Neural crest cell (in vitro differentiated cells): ENCODE measurements around the gene GRIK3. TPM values are rescaled to one million over a fixed set of nuclear protein-coding genes. Genes with fewer than 3 reads are reported as not detected.

Source experiments
- DNase-seq: peaks from one replicate; pipeline ENCODE4 v3.0.0; 2021; ENCODE audit warnings: low read depth, mixed read lengths, low spot score
- H3K27ac Mint-ChIP-seq: one replicate; pipeline ENCODE4 v1.8.0; 2021; ENCODE audit warnings: mild to moderate bottlenecking, mixed read lengths; ENCODE audit not compliant: unreplicated experiment
- H3K27me3 Mint-ChIP-seq: 2 replicates; pipeline ENCODE4 v1.8.0; 2021; ENCODE audit warnings: low read depth, mild to moderate bottlenecking, mixed read lengths
- H3K36me3 Mint-ChIP-seq: 2 replicates; pipeline ENCODE4 v1.8.0; 2021; ENCODE audit warnings: low read depth, mild to moderate bottlenecking, mixed read lengths
- H3K4me1 Mint-ChIP-seq: 2 replicates; pipeline ENCODE4 v1.8.0; 2021; ENCODE audit warnings: mixed read lengths
- H3K4me3 Mint-ChIP-seq: one replicate; pipeline ENCODE4 v1.8.0; 2021; ENCODE audit warnings: mild to moderate bottlenecking, mixed read lengths
- H3K9me3 Mint-ChIP-seq: 2 replicates; pipeline ENCODE4 v1.8.0; 2021; ENCODE audit warnings: mixed read lengths
- total RNA-seq: library from RNA; stranded (reverse); gene quantifications from 2 replicates; pipeline ENCODE4 v1.2.1, GENCODE V29; 2021
- TF ChIP-seq, protein P1 (sequence below): fragments of 200-600 bp; sonication (generic); conservative IDR thresholded peaks from 2 replicates; pipeline ENCODE4 v1.5.0; 2021; ENCODE audit warnings: antibody characterized with exemption, mild to moderate bottlenecking

GRIK3 gene
- total RNA-seq, 1 donor from 2014 or later, result 2.4 TPM

DNA sequence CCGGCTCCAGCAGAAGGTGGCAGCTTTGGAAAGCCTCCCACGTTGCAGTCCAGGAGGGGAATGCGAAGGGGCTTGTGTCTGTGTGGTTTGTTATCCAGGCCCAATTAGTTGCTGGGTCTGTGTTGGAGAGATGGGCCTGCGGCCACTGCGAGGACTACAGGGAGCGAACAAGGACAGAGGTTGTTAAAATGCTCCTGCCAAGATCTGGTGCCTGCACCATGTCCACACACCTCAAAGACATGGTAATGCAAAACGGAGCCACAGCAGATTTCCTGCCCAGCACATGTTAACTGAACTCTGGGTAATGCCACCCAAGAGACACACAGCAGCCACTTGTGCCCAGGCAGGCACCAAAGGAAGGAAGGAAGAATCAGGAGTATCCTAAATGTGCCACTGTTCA, 18.6 kb downstream of the GRIK3 start:
- no peaks in the 10 kb centered on the region for H3K36me3 Mint-ChIP-seq
- no peak overlapping the region for H3K27ac Mint-ChIP-seq
- H3K4me1 Mint-ChIP-seq, result no peaks in the 10 kb centered on the region
- no peak for DNase-seq
- no peaks in the 10 kb centered on the region for H3K9me3 Mint-ChIP-seq
- no peak overlapping the region for H3K4me3 Mint-ChIP-seq
- H3K27me3 Mint-ChIP-seq, result peaks cover 58% of the 10 kb centered on the region
- TF ChIP-seq, protein P1, sequence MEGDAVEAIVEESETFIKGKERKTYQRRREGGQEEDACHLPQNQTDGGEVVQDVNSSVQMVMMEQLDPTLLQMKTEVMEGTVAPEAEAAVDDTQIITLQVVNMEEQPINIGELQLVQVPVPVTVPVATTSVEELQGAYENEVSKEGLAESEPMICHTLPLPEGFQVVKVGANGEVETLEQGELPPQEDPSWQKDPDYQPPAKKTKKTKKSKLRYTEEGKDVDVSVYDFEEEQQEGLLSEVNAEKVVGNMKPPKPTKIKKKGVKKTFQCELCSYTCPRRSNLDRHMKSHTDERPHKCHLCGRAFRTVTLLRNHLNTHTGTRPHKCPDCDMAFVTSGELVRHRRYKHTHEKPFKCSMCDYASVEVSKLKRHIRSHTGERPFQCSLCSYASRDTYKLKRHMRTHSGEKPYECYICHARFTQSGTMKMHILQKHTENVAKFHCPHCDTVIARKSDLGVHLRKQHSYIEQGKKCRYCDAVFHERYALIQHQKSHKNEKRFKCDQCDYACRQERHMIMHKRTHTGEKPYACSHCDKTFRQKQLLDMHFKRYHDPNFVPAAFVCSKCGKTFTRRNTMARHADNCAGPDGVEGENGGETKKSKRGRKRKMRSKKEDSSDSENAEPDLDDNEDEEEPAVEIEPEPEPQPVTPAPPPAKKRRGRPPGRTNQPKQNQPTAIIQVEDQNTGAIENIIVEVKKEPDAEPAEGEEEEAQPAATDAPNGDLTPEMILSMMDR, result no peak

DNA sequence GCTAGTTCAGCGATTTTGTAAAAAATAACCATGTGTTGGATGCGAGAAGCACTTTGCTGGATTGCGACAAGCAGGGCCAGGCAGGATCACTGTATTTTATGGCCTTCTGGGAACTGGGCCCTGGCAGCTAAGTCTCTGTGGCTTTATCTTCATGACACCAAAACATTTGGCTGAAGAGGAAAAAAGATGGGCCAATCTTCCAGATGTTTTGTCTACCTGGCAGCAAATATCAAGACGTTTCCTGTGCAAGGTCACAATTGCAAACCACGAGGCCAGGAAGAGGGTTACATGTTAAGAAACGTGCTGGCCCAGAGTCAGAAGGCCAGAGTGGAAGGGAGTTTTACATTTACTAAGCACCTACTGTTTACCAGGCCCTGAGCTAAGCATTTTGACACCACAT, 22.1 kb downstream of the GRIK3 start:
- no peaks in the 10 kb centered on the region for H3K36me3 Mint-ChIP-seq
- TF ChIP-seq, protein P1, result no peak
- H3K9me3 Mint-ChIP-seq, result no peaks in the 10 kb centered on the region
- peaks cover 29% of the 10 kb centered on the region for H3K27me3 Mint-ChIP-seq
- no peak overlapping the region for H3K27ac Mint-ChIP-seq
- no peak overlapping the region for H3K4me3 Mint-ChIP-seq
- H3K4me1 Mint-ChIP-seq, result no peaks in the 10 kb centered on the region
- DNase-seq, result no peak

DNA sequence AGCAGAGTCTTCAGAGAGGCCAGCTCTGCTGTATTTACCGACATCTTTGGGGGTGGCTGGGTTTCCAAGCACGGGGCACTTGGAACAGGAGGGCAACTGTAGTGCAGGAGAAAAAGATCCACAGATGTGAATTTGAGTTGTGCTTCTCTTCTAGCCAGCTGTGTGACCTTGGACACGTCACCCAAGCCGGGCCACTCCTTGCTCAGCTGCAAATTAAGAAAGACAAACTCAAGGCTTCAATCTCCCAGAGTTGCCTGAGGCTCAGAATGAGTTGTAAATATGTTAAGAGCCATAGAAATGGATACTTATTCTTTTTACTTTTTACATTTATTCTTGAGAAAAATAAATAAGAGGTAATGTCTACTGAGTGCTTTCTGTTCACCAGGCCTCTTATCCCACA, 24.3 kb downstream of the GRIK3 start:
- no peak overlapping the region for H3K27ac Mint-ChIP-seq
- peaks cover 18% of the 10 kb centered on the region for H3K27me3 Mint-ChIP-seq
- no peak for DNase-seq
- no peak overlapping the region for H3K4me3 Mint-ChIP-seq
- no peaks in the 10 kb centered on the region for H3K36me3 Mint-ChIP-seq
- H3K9me3 Mint-ChIP-seq, result no peaks in the 10 kb centered on the region
- TF ChIP-seq, protein P1, result no peak
- no peaks in the 10 kb centered on the region for H3K4me1 Mint-ChIP-seq

DNA sequence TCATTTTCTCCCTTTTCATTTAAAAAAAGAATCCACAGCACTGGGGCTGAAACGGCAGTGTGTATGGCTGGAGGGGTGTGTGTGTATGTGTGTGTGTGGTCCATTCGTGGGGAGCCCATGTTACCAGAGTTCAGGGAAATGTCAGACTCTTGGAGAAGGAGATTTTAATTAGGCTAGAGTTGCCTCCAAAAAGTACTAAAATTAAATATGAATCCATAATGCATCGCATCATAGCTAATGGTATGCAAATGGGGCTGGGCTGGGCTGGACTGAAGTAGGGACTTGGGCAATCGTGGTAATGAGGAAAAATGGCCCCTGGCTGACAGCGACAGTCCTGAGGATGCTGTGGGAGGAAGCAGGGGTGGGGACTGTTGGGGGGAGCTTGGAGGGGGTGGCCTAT, 24.8 kb downstream of the GRIK3 start:
- DNase-seq, result no peak
- Mint-ChIP-seq H3K27me3 (peaks cover 14% of the 10 kb centered on the region), H3K9me3 (no peaks in the 10 kb centered on the region), H3K4me3 (no peak overlapping the region), H3K36me3 (no peaks in the 10 kb centered on the region), H3K4me1 (peaks cover under 1% of the 10 kb centered on the region), H3K27ac (no peak overlapping the region)
- TF ChIP-seq, protein P1, result no peak

DNA sequence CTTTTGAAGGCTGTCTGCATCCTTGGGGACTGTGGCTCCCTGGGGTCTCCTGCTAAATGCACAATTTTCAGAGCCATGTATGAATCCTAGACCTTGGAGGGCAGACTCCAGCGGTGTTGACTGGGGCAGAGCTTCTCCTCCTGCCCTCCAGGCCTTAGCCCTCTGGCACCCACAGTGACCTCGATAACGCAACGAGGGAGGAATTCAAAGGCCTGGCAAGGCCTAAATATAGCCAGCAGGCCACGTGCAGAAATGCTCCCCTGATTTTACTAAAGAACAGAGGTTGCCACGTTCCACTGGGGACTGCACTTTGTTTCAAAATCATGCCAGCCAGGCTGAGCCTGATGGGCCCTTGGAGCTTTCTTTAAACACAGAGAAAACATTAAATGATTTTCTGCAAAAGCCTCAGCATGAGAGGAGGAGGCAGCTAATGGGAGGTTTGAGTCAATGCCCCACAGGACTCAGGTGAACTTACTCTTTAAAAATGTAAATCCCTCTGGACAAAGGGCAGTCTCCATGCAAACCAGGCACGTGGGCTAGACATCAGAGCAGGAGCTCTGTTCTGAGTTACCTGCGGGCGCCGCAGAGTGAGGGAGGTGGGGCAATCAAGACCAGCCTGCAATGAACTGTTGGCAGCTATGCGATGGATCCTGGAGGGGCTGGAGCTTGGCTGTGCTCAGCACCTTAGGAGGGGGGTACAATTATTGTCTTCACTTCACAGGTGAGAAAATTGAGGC, 28.0 kb downstream of the GRIK3 start:
- Mint-ChIP-seq H3K27me3 (peaks cover 9% of the 10 kb centered on the region), H3K36me3 (no peaks in the 10 kb centered on the region), H3K4me3 (no peak overlapping the region), H3K9me3 (no peaks in the 10 kb centered on the region), H3K27ac (no peak overlapping the region), H3K4me1 (peaks cover 6% of the 10 kb centered on the region)
- no peak for DNase-seq
- TF ChIP-seq, protein P1, result no peak
